ENCODE results near the gene HSP90AB1.

GRCh38 chr6:44221291-44221960, 25.5 kb upstream of the HSP90AB1 start:
- TF ChIP-seq CTCF (IDR thresholded peaks at IDR 0.05) (peak; percentile 84 to 93 (median 90)), POLR2A (IDR thresholded peaks at IDR 0.05) (no peak), POLR2AphosphoS5 (IDR thresholded peaks at IDR 0.05) (peak; percentile 68 to 94 (median 74))
